Rectal smooth muscle tissue (tissue), 1 donor: Measurements from ENCODE around the gene ZNF394.
"Not testable (repeated sequence)": the region's sequence is repeated elsewhere in the genome, so short reads cannot be mapped to it uniquely, and the experiment has no call there.

Experiments
- H3K27ac ChIP-seq: one replicate; pipeline ENCODE4 v1.7.0; 2013; ENCODE audit warnings: low read depth, low read length, inconsistent platforms
- H3K27me3 ChIP-seq: one replicate; pipeline ENCODE4 v1.7.0; 2013; ENCODE audit warnings: low read length; ENCODE audit not compliant: control insufficient read depth, insufficient read depth
- H3K36me3 ChIP-seq: one replicate; pipeline ENCODE4 v1.7.0; 2013; ENCODE audit warnings: low read length; ENCODE audit not compliant: control insufficient read depth, insufficient read depth
- H3K4me1 ChIP-seq: one replicate; pipeline ENCODE4 v1.7.0; 2013; ENCODE audit warnings: low read length; ENCODE audit not compliant: control insufficient read depth, insufficient read depth
- H3K4me3 ChIP-seq: one replicate; pipeline ENCODE4 v1.7.0; 2013; ENCODE audit warnings: low read length
- H3K9ac ChIP-seq: one replicate; pipeline ENCODE4 v1.7.0; 2013; ENCODE audit warnings: low read length

Gene ZNF394

DNA sequence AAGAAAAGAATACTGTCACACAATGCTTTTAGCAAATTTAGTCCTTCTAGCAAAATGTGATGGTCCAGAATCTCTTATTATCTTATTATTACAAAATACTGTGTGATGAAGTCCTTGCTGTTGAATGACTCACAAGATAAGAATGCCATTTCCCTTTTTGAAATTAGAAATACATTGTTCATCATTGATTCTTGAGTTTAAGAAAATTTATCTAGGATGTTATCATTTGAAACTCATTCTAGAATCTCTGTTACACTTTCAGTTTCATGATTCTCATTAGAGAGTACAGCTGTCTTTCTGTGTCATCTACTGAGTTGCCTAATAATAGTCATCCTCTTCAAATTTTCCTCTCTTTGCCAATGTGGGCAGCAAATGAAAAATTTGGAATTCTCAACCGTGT is 14.0 kb upstream of the ZNF394 start:
- Histone ChIP-seq H3K9ac (no peak overlapping the region), H3K27me3 (no peaks in the 10 kb centered on the region), H3K36me3 (peaks cover 14% of the 10 kb centered on the region), H3K4me1 (no peaks in the 10 kb centered on the region), H3K27ac (no peak overlapping the region), H3K4me3 (no peak overlapping the region)

DNA sequence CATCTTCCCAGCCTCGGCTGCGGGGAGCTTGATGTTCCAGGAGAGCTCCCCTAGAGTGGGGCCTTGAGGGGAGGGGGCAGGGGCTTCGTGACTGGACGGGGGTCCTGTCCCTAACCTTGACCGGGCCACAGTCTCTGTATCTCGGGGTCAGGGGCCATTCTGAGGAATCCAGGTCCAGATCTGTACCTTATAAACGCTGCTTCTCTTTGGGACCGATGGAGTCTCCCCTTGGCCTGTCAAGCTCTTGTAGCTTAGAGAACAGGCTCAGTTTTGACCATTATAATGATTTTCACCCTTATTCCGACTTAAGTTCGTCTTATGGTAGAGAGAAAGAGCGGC is 5.2 kb upstream of the ZNF394 start:
- H3K36me3 ChIP-seq, result no peaks in the 10 kb centered on the region
- peak overlapping the region; percentile 81 for H3K4me3 ChIP-seq
- no peaks in the 10 kb centered on the region for H3K27me3 ChIP-seq
- peak overlapping the region; percentile 96 for H3K27ac ChIP-seq
- H3K4me1 ChIP-seq, result peaks cover 10% of the 10 kb centered on the region
- peak overlapping the region; percentile 83 for H3K9ac ChIP-seq

DNA sequence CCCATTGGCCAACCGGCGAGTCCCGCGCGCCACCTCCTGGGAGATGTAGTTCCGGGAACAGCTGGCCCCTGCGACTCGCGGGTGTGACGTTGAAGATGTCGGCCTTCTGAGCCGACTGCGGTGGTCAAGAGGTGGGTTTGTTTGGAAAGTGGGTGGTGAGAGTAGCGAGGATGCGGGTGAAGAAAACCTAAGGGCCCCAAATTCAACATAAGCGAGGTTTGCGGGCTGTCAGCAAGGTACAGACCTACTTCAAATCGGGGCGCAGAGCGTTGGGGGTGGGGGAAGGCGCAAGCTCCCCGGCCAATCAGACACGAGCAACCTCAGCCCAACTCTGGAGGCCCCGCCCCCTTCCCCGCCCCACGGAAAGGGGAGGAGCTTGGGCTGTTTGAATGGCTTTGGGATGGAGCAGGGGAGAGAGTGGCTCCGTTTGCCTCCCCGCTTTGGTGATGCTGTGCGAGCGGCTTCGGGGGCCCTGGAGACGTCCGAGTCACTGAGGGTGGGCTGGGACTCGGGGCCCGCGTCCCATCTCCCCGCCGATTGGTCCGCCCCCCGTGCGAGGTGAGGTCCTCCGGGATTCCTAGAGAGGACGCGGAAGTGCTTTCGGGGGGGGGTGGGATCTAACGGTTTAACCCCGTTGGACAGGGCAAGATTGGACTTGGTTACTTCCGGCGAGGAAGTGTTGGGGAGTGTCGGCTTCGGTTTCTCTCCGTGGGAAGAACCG is 4.7 kb upstream of the ZNF394 start, which contains the start of gene ZKSCAN5:
Gene ZKSCAN5, plus strand, starts transcription at position 60 of the 721 bp plus-strand sequence. CDS start 1,383 bp downstream, outside the sequence.
- H3K9ac ChIP-seq, result peak within 1 kb of the TSS; percentile 83
- H3K27ac ChIP-seq, result peak within 1 kb of the TSS; percentile 96
- no peaks in the 10 kb centered on the region for H3K27me3 ChIP-seq
- H3K4me3 ChIP-seq, result peak within 1 kb of the TSS; percentile 81
- no peaks in the 10 kb centered on the region for H3K36me3 ChIP-seq
- peaks cover 10% of the 10 kb centered on the region for H3K4me1 ChIP-seq

DNA sequence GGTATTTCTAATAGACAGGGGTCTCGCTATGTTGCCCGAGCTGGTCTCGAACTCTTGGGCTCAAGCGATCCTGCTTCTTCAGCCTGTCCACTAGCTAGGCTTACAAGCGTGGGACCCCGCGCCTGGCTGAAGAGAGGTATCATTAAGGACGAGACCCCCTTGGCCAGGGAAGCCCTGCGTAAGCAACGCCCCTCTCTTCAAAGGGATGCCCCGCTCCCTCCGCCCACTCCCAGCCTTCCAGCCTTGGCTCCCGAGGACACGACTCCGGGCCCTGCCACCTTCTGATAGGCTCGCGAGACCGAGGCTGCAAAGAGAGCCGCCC is 4.2 kb upstream of the ZNF394 start:
- Histone ChIP-seq H3K27me3 (no peaks in the 10 kb centered on the region), H3K36me3 (no peaks in the 10 kb centered on the region), H3K4me3 (peak overlapping the region; percentile 81), H3K4me1 (peaks cover 10% of the 10 kb centered on the region), H3K27ac (peak overlapping the region; percentile 96), H3K9ac (no peak overlapping the region)

DNA sequence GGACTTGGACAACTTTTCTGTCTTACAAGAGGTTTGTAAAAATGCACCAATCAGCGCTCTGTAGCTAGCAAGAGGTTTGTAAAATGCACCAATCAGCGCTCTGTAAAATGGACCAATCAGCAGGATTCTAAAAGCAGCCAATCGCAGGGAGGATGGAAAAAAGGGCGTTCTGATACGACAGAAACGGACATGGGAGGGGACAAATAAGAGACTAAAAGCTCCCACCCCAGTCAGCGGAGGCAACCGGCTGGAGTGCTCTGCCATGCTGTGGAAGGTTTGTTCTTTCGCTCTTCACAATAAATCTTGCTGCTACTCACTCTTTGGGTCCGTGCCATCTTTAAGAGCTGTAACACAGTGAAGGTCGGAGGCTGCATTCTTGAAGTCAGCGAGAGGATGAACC is 1.2 kb upstream of the ZNF394 start:
- H3K27me3 ChIP-seq, H3K27ac ChIP-seq, H3K9ac ChIP-seq, H3K36me3 ChIP-seq, H3K4me3 ChIP-seq: not testable (repeated sequence)
- peaks cover 16% of the 10 kb centered on the region for H3K4me1 ChIP-seq

DNA sequence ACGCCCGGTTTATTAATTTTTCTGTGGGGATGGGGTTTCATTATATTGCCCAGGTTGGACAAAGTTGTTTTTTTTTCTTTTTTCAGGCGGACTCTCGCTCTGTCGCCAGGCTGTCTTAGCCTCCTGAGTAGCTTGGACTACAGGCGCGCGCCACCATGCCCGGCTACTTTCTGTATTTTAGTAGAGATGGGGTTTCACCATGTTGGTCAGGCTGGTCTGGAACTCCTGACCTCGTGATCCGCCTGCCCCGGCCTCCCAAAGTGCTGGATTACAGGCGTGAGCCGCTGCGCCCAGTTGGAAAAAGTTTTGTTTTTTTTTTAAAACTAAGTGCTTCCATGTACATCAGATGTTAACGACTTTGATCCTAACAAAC is 542 bp upstream of the ZNF394 start:
- H3K27me3 ChIP-seq, result no peaks in the 10 kb centered on the region
- H3K4me1 ChIP-seq, result peaks cover 10% of the 10 kb centered on the region
- peak overlapping the region; percentile 54 for H3K9ac ChIP-seq
- peaks cover 3% of the 10 kb centered on the region for H3K36me3 ChIP-seq
- peak overlapping the region; percentile 94 for H3K27ac ChIP-seq
- H3K4me3 ChIP-seq, result peak overlapping the region; percentile 100

DNA sequence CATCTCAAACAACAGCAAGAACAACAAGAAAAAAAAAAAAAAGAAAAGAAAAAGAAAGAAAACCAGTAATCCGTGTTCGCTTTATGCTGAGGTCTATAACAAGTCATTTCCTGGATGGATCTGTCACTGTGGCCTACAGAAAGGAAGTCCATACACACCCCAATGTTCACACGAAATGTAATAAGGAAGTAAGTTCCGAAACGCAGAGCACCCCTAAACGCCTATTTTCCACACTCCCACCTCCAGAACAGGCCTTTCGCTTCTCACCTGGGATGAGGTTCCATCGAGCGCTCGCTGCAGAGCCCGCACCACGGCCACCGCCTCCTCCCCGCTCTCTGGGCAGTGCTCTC is 735 bp downstream of the ZNF394 start:
- Histone ChIP-seq H3K36me3 (peaks cover 4% of the 10 kb centered on the region), H3K4me3 (peak overlapping the region; percentile 100), H3K9ac (peak overlapping the region; percentile 94), H3K4me1 (peaks cover 9% of the 10 kb centered on the region), H3K27me3 (no peaks in the 10 kb centered on the region), H3K27ac (peak overlapping the region; percentile 94)

DNA sequence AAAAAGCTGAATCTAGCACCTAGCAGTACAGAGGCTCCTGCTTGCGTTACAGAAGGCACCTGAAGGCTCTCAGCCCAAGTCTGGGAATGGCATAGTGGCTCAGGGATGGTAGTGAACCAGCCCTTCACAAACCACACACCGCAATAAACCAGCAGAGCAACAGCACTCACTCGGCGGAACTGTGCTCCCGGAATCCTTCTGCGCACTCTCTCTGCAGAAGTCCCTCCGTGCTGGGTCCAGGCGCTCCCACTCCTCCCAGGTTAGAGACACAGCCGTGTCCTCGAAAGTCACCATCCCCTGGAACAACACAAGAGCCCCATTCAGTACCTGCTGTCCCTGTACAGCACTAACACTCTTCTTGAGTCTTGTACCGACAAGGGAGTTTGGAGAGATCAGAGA is 1.5 kb downstream of the ZNF394 start:
- no peaks in the 10 kb centered on the region for H3K27me3 ChIP-seq
- no peak overlapping the region for H3K9ac ChIP-seq
- peaks cover 12% of the 10 kb centered on the region for H3K36me3 ChIP-seq
- H3K4me1 ChIP-seq, result peaks cover 9% of the 10 kb centered on the region
- H3K27ac ChIP-seq, result no peak overlapping the region
- peak overlapping the region; percentile 100 for H3K4me3 ChIP-seq

DNA sequence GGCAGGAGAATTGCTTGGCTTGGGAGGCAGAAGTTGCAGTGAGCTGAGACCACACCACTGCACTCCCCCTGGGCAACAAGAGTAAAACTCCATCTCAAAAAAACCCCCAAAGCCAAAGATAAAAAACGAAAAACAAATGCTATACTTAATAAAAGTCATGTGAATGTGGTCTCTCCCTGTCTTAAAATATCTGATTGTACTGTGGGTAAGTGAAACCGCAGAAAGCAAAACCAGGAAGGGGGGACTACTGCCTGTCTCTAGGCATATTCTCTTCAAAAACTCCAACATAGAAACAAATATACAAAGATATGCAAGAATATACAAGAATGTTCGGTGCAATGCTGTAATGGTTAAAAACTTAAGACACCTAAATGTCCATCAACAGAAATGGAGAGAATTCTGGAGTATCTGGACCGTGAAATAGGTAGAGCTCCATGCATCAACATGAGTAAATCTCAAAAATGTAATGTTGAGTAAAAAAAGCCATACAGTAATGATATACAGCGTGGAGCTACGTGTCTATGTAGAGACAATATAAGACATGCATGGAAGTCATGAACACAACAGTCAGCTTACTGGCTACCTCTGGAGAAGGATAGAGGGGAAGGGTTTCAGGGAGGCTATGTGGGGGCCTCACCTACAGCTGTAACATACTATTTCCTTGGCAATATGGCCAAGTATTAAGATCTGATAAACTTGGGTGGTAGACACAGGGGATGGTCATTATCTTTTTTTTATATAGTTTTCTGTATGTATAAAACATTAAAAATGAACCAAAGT is 2.1 kb downstream of the ZNF394 start:
- no peak overlapping the region for H3K27ac ChIP-seq
- H3K4me1 ChIP-seq, result peaks cover 9% of the 10 kb centered on the region
- H3K4me3 ChIP-seq, result peak overlapping the region; percentile 100
- H3K27me3 ChIP-seq, result no peaks in the 10 kb centered on the region
- peaks cover 15% of the 10 kb centered on the region for H3K36me3 ChIP-seq
- H3K9ac ChIP-seq, result no peak overlapping the region

DNA sequence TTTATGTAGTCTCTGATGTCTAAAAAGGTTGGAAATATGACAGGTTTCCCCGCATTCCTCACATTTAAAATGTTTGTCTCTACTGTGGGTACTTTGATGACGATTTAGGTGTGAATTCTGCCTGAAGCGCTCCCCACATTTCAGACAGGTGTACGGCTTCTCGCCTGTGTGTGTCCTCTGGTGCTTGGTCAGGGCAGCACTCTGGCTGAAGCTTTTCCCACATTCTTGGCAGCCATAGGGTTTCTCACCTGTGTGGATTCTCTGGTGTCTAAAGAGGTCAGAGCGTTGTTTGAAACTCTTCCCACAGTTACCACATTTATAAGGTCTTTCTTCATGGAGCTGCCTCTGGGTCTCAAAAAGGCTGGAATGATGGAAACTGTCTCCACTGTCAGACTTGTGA is 6.3 kb downstream of the ZNF394 start:
- Histone ChIP-seq H3K36me3 (peaks cover 18% of the 10 kb centered on the region), H3K9ac (no peak overlapping the region), H3K4me3 (no peak overlapping the region), H3K4me1 (peaks cover 9% of the 10 kb centered on the region), H3K27ac (no peak overlapping the region), H3K27me3 (no peaks in the 10 kb centered on the region)

DNA sequence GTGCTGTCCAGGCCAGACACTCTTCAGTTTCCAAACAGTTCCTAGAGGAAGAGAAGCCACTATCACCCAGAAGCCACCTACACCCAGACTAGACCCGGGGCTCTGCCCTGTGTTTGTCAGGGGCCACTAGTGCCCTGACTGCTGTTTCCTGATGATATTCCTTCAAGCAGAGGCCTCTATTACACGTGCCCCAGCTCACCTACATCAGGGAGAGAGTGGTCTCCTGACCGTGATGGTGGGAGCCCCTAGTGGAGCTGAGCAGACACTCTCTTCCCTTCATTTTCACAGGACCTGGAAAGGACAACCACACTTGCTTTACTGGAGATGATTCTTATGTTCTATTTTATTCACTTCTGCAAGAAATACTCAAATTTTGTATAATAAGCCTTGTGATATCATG is 9.2 kb downstream of the ZNF394 start:
- no peak overlapping the region for H3K4me3 ChIP-seq
- H3K27ac ChIP-seq, result no peak overlapping the region
- no peak overlapping the region for H3K9ac ChIP-seq
- H3K27me3 ChIP-seq, result no peaks in the 10 kb centered on the region
- H3K36me3 ChIP-seq, result peaks cover 15% of the 10 kb centered on the region
- no peaks in the 10 kb centered on the region for H3K4me1 ChIP-seq

DNA sequence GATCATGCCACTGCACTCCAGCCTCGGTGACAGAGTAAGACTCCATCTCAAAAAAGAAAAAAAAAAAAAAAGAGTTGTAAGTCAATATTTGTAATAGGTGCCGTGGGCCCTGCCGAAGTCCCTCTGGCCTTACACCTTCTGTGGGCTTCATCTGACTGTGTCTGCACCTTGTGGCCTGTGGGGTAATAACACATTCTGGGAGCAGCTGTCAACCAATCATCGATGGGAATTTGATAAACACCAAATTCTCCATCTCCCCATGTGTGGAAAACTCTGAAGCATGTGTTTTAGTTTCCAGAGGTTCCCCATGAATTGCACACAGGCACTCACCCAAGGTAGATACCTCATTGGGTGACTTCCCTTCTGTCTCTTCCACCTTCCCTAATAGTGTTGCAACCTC is 10.8 kb downstream of the ZNF394 start:
- H3K27ac ChIP-seq, result no peak overlapping the region
- H3K36me3 ChIP-seq, result peaks cover 13% of the 10 kb centered on the region
- no peak overlapping the region for H3K4me3 ChIP-seq
- no peak overlapping the region for H3K9ac ChIP-seq
- no peaks in the 10 kb centered on the region for H3K27me3 ChIP-seq
- H3K4me1 ChIP-seq, result no peaks in the 10 kb centered on the region

DNA sequence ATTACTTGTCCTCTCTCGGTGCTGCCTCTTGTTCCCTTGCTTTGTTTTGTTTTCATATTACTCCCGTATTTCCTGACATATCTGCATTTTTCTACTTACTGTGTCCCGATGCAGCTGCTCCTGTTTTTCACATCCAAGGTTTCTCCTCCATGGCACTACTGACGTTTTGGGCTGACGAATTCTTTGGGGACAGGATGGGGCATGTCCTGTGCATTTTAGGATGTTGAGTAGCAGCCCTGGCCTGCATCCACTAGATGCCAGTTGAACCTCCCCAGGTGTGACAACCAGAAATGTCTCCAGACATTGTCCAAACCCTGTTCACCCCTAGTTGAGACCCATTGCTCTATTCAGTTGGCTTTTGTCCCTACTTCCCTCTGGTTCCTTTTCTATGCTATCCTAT is 15.0 kb downstream of the ZNF394 start:
- H3K27me3 ChIP-seq, result no peaks in the 10 kb centered on the region
- H3K4me3 ChIP-seq, result no peak overlapping the region
- peaks cover 5% of the 10 kb centered on the region for H3K36me3 ChIP-seq
- H3K4me1 ChIP-seq, result no peaks in the 10 kb centered on the region
- H3K9ac ChIP-seq, result no peak overlapping the region
- H3K27ac ChIP-seq, result no peak overlapping the region
